A549 (cell line): Measurements from ENCODE around the gene TNRC6B.

Source experiments
- EP300 ChIP-seq, 2 experiments: fragments of >200 bp; sonication (Bioruptor Twin); formaldehyde crosslinking; IDR thresholded peaks; 2 replicates in 1 of 2; 3 replicates in 1 of 2; pipeline ENCODE4 v1.6.1; 2016 to 2017
- POLR2A ChIP-seq: IDR thresholded peaks from 2 replicates; pipeline ENCODE4 v1.6.1; 2012; ENCODE audit warnings: mild to moderate bottlenecking, low read length
- RARB ChIP-seq: fragments of 250-450 bp; sonication (Bioruptor Pico); IDR thresholded peaks from 2 replicates; pipeline ENCODE4 v1.8.0; 2021; ENCODE audit warnings: mild to moderate bottlenecking, moderate library complexity
- RFX5 ChIP-seq: fragments of 450-650 bp; IDR thresholded peaks from 2 replicates; pipeline ENCODE4 v1.7.1; 2014; ENCODE audit warnings: antibody characterized with exemption, mild to moderate bottlenecking, moderate library complexity
- TF ChIP-seq, protein P1 (sequence below): fragments of >200 bp; sonication (Bioruptor Twin); formaldehyde crosslinking; IDR thresholded peaks from 3 replicates; pipeline ENCODE4 v1.5.1; 2016
- TF ChIP-seq, protein P2 (sequence below): fragments of >200 bp; sonication (Bioruptor Twin); formaldehyde crosslinking; IDR thresholded peaks from 2 replicates; pipeline ENCODE4 v1.6.1; 2016

- TF ChIP-seq RARB (CRISPR knock-in tag) = no peak
- TF ChIP-seq, protein P1, sequence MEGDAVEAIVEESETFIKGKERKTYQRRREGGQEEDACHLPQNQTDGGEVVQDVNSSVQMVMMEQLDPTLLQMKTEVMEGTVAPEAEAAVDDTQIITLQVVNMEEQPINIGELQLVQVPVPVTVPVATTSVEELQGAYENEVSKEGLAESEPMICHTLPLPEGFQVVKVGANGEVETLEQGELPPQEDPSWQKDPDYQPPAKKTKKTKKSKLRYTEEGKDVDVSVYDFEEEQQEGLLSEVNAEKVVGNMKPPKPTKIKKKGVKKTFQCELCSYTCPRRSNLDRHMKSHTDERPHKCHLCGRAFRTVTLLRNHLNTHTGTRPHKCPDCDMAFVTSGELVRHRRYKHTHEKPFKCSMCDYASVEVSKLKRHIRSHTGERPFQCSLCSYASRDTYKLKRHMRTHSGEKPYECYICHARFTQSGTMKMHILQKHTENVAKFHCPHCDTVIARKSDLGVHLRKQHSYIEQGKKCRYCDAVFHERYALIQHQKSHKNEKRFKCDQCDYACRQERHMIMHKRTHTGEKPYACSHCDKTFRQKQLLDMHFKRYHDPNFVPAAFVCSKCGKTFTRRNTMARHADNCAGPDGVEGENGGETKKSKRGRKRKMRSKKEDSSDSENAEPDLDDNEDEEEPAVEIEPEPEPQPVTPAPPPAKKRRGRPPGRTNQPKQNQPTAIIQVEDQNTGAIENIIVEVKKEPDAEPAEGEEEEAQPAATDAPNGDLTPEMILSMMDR = no peak
- TF ChIP-seq, protein P2, sequence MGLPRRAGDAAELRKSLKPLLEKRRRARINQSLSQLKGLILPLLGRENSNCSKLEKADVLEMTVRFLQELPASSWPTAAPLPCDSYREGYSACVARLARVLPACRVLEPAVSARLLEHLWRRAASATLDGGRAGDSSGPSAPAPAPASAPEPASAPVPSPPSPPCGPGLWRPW = no peak
- TF ChIP-seq EP300 (IDR thresholded peaks at IDR 0.05) = no peak
- TF ChIP-seq POLR2A = peak; percentile 54
- TF ChIP-seq RFX5 = no peak
Observed at GRCh38 chr22:40177738-40178416, at the start of gene TNRC6B.
